ENCODE data around the gene R3HCC1L. TPM values are rescaled to one million over a fixed set of nuclear protein-coding genes. Genes with fewer than 3 reads are reported as not detected.

The R3HCC1L gene
- total and polyA plus RNA-seq, 2 of the 4 experiments (the other 2 are of a cell fraction) = 8.3 to 14.7 TPM

GRCh38 chr10:98172073-98172472 lies 37.6 kb downstream of the R3HCC1L start:
- Histone ChIP-seq H2AFZ (replicated peaks; ENCODE audit: low read length, poor library complexity) (no peak overlapping the region), H3K9ac (ENCODE audit: low read depth, low read length) (no peak overlapping the region), H3K36me3 (ENCODE audit: control insufficient read depth, insufficient read depth, low read length) (peaks cover 5% of the 10 kb centered on the region; the same call in 1 of the 2 replicates), H3K9me3 (ENCODE audit: control insufficient read depth, insufficient read depth, low read length) (no peaks in the 10 kb centered on the region), H3K23ac (ENCODE audit: low read depth, low read length) (no peak overlapping the region), H2AK9ac (replicated peaks; ENCODE audit: low read depth, low read length, poor library complexity) (no peak overlapping the region), H3K14ac (replicated peaks; ENCODE audit: low read depth, low read length) (no peak overlapping the region), H3K4me1 (ENCODE audit: control insufficient read depth, insufficient read depth, low read length) (no peaks in the 10 kb centered on the region), H4K5ac (ENCODE audit: low read depth, low read length) (no peak overlapping the region), H2BK120ac (ENCODE audit: low read depth, low read length) (no peak overlapping the region), H2BK5ac (ENCODE audit: low read depth, low read length, poor library complexity, severe bottlenecking) (no peak overlapping the region), H3K27me3 (ENCODE audit: control insufficient read depth, insufficient read depth, low read length) (no peaks in the 10 kb centered on the region), H3K27ac (ENCODE audit: insufficient read depth, low read length) (no peak overlapping the region), H3K56ac (ENCODE audit: extremely low read depth, insufficient read depth, low read length) (no peak overlapping the region), H3K79me1 (ENCODE audit: low read depth in 1 of 2, low read length in 2 of 2) (peaks cover 19 to 31% of the 10 kb centered on the region in 2 experiments), H4K20me1 (ENCODE audit: insufficient read depth, low read length) (peaks cover 7% of the 10 kb centered on the region; the same call in 1 of the 2 replicates), H3K9me1 (ENCODE audit: insufficient read depth, low read length) (no peaks in the 10 kb centered on the region; the same call in 1 of the 2 replicates), H4K91ac (ENCODE audit: insufficient read depth, low read depth, low read length) (no peak overlapping the region), H3K4me2 (ENCODE audit: low read depth, low read length) (no peak overlapping the region), H2BK20ac (ENCODE audit: low read depth, low read length) (no peak overlapping the region), H3K4ac (ENCODE audit: low read depth, low read length) (no peak overlapping the region), H2AK5ac (ENCODE audit: low read depth, low read length) (no peak overlapping the region), H3K18ac (ENCODE audit: low read depth, low read length) (no peak overlapping the region), H4K8ac (ENCODE audit: low read depth in 2 of 2, low read length in 2 of 2) (no peak overlapping the region), H2BK15ac (ENCODE audit: low read depth, low read length) (no peak overlapping the region), H3K4me3 (ENCODE audit: insufficient read depth, low read depth, low read length) (no peak overlapping the region)
- DNase-seq = no peak
- intact Hi-C loops (cut with micrococcal nuclease) (loop anchor here (5.0 to 10.0 kb wide), 2 partner anchors 55 to 243 kb away; partner anchors contain the start of gene PYROXD2), dilution Hi-C loops (cut with HindIII; ENCODE audit: low sequenced_read_pairs, unreplicated experiment) (no loop called here), in situ Hi-C loops (cut with MboI; ENCODE audit: low sequenced_read_pairs) (no loop called here)
- TF ChIP-seq CTCF (conservative IDR thresholded peaks at IDR 0.05; ENCODE audit: low read depth, low read length) (no peak), POLR2A (IDR thresholded peaks at IDR 0.05; ENCODE audit: low read depth, low read length) (no peak)
- ChIA-PET POLR2A (ENCODE audit: unreplicated experiment) (no interaction called here), CTCF (interaction anchor here (0.8 to 1.4 kb wide), 3 partner anchors 8 to 142 kb away, joined by 3 to 6 read pairs (median 4); no protein-coding TSS in a partner anchor)
- BruUV-seq (replicated peaks) = no TSS peak
- no CpG with 5 or more reads among the region's 4 CpGs for WGBS, 2 experiments (ENCODE audit: extremely low coverage in 2 of 2, insufficient read length in 1 of 2)
- peak; percentile 46 for ATAC-seq (ENCODE audit: low read depth)
